Esophagus (tissue), 2 donors: ENCODE measurements around the gene SPATA31A6. TPM values are rescaled to one million over a fixed set of nuclear protein-coding genes. Genes with fewer than 3 reads are reported as not detected.

ENCODE experiments used
- polyA plus RNA-seq, 2 donors: library from polyadenylated mRNA; stranded (reverse); fragments of 200-250 nt; gene quantifications; one replicate each; pipeline ENCODE4 v1.2.3, GENCODE V29; 2013
- donor health status: healthy with polysubstance abuse.
- donor health status: Bipolar disorder and iron deficiency.

Gene SPATA31A6
- polyA plus RNA-seq, 2 donors = not detected

Other genes starting within 250 kb of the SPATA31A6 start
- 1 to 10 TPM; 7.3 to 8.8 TPM for gene CNTNAP3B, start 54.2 kb upstream of the SPATA31A6 start, polyA plus RNA-seq